Stimulated activated CD4-positive, alpha-beta T cell treated with anti-CD3 and anti-CD28 coated beads, Interleukin-2, amount 100 ng/mL, for 4 hours (primary cell): ENCODE measurements around the gene FOXI1.
"Not testable (repeated sequence)": the region's sequence is repeated elsewhere in the genome, so short reads cannot be mapped to it uniquely, and the experiment has no call there.

Experiments
- DNase-seq: peaks from one replicate; pipeline ENCODE4 v3.0.0-alpha.2; 2020; ENCODE audit warnings: low read depth

The FOXI1 gene

DNA sequence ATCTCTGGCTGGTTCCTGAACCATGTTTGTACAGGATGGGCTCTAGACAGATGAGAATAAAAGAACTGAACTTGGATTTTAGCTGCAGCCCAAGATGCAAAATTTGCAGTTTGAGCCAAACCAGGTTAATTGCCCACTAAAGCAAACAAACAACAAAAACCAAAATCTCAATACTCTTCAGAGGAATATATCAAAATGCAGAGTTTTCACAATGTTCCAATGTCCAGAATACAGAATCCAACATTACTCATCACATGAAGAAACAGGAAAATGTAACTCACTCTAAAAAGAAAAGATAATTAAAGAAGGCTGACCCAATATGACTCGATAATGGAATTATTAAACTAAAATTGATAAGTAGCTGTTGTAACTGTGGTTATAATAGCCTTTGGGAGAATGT is 20.4 kb downstream of the FOXI1 start:
- no peak for DNase-seq

DNA sequence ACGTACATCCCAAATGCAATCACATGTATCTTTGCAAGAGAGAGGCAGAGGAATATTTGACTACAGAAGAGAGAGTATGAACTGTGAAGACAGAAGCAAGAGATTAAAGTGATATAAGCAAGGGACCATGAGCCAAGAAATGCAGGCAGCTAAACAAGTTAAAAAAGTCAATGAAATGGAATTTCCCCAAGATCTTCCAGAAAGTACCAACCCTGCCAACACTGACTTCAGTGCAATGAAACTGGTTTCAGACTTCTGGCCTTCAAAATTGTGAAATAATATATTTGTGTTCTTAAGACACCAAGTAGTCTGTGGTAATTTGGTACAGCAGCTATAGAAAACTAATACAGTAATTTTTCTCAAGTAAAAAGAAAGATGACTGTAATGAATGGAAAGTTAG is 20.9 kb downstream of the FOXI1 start:
- DNase-seq = no peak

DNA sequence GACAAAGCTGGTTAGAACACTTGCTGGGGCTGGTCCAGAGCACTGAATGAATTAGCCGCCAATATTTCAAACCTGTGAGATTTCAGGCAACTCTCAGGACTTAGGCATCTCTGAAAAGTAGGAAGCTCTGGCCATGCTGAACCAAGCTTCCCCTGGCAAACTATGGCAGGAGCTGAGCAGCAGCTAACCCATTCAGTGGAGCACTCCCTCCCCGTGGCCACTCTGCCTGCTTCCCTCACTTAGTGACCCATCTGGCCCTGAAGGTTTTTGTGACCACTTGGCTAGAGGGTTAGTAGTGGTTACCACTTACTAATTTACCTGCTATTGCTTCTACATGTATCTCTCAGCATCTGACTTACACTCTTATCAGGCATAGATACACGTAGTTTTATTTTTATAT is 25.5 kb downstream of the FOXI1 start:
- DNase-seq = no peak

DNA sequence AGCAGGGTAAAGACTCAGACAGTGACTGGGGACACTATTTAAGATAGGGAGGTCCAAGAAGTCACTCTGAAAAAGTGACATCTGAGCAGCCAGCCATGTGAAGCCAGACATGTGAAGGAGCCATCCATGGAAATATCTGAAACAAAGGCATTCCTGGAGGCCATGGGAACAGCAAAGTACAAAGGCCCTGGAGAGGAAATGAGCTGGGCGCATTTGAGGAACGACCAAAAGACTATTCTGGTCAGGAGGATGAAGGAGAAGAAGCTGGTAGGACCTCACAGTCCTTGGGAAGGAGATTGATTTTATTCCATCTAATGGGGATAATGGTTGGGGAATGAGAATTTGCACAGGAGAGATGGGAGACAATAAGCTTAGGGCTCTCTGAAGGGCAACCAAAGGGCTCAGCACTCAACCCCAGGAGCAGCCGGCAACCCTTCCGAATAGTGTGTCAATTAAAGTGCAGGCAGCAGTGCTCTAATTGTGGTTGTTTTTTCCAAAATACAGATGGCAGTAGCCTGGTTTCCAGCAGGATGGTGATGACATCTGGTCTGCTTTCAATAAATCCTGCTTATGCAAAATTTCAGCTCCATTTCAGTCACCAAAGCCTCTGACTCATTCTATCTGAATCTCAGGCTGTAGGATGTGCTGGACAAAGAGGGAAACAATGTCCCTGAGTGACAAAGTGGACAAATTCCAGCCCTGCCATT is 26.7 kb downstream of the FOXI1 start:
- no peak for DNase-seq

DNA sequence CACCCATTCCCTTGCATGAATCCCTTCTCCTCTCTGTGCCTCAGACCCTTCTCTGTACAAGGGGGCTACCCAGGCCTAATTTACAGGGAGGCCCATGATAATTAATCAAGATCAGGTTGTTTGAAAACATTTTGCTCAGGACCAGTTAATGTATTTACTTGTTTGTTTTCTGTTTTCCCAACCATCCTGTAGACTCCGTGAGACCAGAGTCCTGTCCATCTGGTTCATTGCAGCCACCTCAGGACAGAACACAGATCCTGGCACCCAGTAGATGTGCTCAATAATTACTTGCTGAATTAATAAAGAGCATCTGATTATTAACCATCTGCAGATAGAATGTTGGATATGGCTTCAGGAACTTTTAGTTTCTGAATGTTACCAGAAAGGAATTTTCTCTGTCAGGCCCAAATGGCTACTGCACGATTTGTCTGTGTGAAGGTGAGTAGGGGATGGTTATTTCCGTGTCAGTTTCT is 27.3 kb downstream of the FOXI1 start:
- no peak for DNase-seq

DNA sequence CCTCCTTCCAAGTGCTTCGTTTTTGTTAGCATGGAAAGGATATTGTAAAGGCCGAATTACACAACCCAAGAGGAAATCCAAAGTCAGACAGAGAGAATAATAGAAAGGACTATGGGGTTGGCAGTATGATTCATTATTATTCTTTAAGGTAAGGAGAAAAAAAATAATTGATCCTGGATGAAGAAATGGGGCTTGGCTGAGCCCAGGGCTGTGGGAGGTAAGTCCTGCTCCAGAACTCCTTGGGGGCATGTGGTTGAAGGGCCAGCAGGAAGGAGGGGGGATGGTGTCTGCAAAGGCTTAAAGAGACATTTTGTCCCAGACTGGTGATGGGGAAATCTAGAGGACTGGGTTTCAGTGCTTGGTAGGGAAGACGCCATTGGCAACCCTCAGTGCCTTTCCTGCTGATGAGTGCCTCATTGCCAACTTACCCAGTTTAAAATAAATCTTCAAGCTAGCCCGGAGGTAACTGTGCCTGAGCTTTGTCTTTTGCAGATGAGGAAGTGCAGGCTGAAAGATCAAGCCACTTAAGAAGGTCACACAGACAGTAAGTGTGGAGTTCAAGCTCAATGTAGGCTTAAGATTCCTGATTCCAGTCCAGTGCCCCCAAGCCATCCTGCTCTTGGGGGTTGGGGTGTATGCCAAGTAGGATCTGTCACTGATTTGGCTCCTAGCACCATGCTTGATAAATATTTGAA is 30.2 kb downstream of the FOXI1 start:
- DNase-seq = no peak

DNA sequence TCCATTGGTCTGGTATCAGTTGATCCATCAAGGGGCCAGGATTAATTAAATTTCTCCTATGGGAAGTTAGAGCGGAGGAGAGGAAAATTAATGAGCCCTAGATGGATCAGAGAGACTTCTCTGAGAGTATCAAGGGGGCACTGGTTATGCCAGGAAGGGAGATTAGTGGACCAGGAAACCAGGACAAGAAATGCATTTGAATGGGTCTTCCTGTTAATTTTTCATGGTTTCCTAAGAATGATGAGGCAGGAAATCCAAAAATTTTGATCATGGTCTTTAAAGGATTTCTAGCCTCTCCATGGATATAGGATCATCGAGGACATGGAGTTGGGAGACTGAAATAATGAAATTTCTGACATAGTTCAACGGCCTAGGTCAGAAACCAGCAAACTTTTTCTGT is 30.8 kb downstream of the FOXI1 start:
- no peak for DNase-seq

DNA sequence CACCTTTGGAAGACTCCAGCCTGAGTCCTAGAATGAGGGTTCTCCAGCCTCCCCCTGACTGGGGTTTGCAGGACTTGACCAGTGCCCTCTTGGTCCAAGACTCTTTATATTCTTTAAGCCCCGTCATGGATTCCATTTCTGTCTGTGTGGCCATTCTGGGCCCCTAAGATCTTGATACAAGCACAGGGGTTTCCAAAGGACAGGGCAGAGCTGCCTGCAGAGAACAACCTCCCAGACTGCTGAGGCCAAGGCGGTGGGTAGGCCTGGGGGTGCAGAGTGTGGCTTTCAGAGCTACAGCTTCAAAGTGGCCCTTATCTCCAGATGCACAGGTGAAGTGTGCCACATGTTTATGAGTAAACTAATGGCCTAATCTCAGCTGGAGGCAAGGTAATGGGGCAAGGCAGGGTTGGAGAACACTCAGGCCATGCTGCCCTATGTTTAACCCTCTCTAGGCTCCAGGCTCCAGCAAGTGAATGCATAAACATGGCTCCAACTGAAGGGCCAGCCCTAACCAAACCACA is 32.1 kb downstream of the FOXI1 start:
- DNase-seq = no peak

DNA sequence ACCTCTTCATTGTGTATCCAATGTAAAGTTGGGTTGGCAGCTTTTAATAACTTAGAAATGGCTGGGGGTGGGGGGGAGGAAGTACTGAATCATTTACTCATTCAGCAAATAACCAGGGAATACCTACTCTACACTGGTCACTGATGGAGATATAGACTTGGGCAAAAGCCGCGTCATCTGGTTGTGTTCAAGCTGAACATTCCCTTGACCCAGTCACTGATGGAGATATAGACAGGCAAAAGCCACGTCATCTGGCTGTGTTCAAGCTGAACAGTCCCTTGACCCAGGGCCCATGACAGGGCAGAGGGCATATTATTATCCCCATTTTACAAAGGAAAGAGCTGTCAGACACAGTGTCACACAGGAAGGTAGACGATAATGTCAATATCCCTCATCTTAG is 32.6 kb downstream of the FOXI1 start:
- no peak for DNase-seq

DNA sequence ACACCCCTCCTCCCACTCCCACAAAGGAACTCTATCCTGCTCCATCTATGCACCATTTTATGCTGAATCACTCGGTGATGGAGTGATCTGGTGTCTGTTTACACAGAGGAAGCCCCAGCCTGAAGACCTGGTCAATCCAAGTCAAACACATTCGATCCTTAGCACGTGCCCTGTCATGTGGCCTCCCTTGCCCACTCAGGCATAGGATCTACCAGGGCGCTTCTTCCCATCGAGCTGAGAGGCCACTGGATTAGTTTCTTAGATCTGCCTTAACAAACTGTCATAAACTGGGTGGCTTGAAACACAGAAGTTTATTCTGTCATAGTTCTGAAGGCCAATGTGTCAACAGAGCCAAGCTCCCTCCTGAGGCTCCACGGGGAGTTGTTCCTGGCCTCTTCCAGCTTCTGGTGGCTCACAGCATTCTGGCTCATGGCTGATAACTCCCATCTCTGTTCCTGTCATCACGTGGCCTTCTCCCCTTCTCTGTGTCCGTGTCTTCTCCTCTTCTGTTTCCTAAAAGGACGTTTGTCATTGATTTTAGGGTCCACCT is 34.2 kb downstream of the FOXI1 start:
- no peak for DNase-seq

DNA sequence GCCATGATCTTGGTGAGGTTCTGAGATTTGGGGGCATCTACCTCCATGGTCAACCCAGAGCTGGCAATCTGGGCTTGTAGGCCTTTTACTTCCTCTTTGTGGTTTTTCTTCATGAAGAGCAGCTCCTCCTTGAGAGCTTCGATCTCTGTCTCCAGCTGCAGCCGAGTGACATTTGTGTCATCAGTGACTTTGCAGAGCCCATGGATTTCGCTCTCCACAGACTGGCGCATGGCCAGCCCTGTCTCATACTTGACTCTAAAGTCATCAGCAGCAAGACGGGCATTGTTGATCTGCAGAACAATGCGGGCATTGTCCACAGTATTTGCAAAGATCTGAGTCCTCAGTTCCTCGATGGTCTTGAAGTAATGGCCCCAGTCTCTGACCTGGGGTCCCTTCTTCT is 35.5 kb downstream of the FOXI1 start:
- DNase-seq = not testable (repeated sequence)

DNA sequence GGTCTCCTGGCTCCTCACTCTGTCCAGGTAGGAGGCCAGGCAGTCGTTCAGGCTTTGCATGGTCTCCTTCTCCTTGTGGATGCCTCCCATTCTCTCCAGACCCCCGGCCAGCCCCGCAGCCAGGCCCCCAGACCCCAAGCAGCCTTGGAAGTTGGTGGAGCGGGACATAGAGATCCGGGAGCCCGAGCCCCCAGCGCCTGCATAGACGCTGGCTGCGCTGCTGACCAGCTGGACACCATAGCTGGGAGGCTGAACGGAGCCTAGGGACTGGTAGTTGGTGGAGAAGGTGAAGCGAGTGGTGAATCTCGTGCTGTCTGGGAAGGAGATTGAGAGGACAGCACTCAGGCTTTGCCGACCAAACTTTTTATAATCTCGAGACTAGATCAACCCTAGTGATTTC is 35.9 kb downstream of the FOXI1 start:
- no peak for DNase-seq

DNA sequence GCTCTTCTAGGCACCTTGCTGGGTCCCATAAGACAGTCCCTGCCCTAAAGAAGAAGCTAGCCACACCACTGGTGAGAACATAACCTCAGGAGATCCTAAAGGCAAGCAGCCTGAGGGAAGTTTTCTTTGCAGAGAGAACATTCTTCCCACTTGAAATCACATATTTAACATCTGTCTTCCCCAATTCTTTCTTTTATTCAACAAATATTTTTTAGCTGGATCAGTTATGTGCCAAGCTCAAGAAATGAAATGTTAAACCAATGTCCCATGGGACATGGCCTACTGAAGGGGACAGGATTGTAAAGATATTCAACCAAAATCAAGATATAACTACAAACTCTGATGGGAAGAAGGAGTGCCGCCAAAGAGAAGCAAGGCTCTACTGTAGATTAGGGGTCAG is 36.5 kb downstream of the FOXI1 start:
- no peak for DNase-seq

DNA sequence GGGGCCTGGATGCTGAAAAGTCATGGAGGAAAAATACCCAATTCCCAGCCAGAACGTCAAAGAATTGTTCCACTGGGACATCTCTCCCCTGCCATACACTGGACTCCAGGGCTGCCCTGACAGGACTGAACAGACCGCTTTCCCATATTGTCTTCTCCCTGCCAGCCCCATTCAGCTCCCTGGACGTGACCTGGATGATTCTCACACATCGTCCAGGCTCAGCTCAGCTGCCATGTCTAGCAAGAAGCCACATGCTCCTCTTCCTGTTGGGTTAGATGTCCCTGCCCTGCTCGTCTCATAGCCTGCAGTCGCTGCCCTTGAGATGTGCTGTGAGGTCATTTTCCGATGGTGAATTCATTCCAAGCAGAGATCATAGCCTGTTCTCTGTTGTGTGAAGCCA is 37.4 kb downstream of the FOXI1 start:
- DNase-seq = no peak

DNA sequence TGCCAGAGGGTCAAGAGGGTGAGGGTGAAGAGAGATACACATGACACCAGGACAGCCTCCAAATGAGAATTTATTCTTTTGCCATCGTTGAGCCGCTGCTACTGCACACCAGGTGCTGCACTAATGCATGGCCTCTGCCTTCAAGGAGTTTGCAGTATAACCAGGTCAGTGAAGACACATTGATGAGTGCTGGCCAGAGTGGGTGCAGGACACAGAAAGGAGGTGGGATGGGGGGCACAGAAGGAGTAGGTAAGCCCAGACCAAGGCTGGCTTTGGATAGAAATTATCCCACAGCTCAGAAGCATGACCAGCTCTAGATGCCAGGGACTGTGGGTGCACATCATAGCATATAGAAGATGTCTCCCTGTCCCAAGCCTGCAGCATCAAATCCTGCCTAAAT is 38.0 kb downstream of the FOXI1 start:
- no peak for DNase-seq

DNA sequence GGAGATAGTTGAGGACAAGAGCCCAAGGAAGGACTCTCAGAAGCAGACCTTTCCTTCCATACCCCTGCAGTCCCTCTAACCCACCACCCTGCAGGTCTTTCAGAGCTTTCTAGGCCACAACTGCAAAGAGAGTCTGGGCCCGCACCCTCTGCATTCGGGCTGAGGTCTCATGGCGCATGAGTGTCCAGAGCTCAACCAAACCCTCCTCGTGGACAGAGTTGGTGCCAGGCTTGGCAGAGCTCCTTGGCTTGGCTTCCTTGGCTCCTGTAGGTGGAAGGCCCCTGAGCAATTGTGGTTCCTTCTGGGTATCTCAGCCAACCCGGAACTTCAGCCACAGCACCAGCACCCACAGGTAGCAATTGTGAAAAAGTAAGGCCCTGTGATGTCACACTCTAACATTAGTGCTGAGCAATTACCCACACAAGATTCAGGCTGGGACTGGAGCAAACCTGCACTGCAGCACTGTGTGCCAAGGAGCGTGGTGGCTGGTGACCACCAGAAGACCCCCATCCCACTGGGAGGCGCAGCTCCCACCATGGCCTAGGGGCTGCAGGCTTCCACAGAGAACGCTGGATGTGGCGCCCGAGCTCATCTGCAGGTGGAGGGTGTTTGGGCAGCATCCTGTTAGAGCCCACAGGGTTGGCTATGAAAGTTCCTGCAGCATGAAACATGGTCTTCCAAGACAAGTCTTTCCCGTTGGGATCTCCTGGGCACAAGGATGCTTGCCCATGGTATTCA is 38.8 kb downstream of the FOXI1 start:
- DNase-seq = no peak

DNA sequence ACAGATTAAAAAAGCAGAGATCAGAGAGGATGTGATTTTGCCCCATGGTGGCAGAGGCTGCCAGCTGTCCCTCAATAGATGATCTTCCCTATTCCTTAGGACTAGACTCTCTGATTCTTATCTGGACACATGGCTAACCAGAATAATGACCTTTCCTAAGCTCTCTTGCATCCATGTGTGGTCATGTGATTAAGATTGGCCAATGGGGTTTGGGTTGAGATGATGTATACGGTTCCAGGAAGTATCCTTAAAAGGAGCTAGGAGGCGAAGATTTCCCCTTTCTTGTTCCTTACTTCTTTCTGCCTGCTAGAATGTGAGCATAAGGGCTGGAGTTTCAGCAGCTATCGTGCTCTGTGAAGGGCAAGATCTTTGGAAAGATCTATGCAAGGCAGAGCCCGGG is 39.8 kb downstream of the FOXI1 start:
- no peak for DNase-seq

DNA sequence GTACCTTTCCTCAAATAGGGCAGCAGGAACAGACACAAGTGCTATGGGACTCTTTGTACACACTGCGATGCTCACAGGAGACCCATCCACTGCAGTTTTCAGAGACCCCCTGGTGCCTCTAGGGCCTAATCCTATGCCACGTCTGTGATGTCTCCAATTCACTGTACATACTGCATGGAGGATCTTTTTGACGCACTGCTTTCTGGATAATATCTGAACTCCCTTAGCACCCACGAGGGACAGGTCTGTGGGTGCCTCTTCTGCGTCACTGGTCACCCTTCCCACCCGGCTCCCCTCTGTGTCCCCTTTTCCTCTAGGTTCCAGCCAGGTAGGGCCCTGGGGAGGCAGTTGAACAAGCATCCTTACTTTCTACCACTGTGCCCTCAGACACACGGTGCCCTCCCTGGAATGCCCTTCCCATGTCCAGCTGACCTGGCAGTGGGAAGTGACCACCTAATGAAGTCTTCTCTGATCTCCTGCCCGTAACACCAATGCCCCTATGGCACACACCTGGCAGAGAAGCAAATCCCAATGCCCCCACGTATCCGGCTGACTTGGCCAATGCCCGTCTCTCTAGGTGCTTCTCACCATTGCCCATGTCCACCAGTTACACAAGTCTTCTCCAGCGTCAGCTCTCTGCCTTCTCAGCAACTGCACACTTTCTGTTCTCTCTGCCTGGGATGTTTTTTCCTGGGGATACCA is 41.5 kb downstream of the FOXI1 start:
- DNase-seq = no peak

DNA sequence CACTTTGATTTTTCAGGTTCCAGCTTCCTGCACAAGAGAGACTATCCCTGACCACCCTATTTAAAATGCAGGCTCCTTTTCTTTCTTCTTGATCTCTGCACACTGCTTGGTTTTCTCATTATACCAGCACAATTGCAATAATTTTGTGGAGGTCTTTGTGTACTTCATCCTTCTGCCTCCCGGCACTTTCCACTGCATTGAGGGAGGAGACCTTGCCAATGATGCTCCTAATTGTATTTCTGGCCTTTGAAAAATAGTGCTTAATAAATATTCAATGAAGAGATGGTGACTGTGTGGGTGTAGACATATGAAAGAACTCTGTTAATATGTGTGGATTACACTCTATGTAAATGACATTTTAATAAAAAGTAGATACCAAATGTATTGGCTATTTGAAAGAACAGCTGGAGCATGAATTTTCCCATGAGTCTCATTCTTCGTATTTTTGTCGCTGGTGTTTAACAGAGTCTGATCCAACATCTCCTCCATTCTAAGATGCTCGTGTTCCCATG is 42.1 kb downstream of the FOXI1 start:
- no peak for DNase-seq

DNA sequence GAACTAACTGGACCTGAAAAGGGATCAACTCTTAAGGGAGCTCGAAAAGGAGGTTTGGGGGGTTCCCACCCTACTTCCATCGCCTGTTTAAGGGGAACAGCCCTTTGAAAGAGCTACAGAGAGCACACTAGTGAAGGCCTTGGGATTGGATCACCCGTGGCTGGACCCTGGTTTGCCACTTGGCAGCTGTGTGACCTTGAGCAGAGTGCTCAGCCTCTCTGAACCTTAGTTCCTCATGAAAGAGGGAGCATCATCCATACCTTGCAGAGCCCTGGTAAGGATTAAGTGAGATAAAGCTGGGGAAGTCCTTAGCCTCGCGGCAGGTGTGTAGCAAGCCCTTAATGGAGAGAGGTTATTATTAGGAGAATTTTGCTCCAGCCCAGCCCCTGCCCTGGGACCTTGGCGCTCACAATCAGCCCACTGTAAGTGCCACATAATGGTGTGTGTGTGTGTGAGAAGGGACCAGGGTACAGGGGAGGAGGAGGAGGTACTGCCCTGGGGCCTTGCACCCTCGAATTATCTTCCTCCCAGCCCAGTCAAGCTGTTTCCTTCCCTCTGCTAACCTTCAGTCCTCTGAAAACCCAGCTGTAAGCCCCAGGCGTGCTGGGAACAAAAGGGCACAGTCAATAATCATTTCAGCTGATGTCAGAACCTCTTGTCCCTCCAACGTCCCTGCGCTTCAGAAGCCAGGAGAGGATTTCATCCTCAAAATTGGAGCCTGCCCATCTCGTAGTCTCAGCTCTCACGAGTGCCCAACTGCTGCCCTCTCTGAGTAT is 42.9 kb downstream of the FOXI1 start:
- no peak for DNase-seq

DNA sequence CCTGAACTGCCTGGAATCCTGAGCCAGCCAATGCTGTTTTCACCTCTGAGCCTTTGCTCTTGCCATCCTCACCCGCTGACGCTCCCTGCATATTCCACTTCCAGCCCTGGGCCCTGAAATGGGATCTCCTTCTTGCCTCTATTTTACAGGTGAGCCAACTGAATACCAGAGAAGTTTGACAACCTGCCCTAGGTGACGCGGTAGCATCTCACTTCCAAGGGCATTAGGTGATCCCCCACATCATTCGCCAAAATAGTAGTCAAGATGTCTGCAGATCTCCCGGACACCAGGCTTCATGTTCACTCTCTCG is 43.5 kb downstream of the FOXI1 start:
- DNase-seq = no peak
